MV-4-11 (cell line): ENCODE results near the gene CDT1.
"Not testable (repeated sequence)": the region's sequence is repeated elsewhere in the genome, so short reads cannot be mapped to it uniquely, and the experiment has no call there.

Experiments
- DNase-seq: peaks from one replicate; lab custom pipeline; 2025; lab: John Stamatoyannopoulos, UW

The CDT1 gene

DNA sequence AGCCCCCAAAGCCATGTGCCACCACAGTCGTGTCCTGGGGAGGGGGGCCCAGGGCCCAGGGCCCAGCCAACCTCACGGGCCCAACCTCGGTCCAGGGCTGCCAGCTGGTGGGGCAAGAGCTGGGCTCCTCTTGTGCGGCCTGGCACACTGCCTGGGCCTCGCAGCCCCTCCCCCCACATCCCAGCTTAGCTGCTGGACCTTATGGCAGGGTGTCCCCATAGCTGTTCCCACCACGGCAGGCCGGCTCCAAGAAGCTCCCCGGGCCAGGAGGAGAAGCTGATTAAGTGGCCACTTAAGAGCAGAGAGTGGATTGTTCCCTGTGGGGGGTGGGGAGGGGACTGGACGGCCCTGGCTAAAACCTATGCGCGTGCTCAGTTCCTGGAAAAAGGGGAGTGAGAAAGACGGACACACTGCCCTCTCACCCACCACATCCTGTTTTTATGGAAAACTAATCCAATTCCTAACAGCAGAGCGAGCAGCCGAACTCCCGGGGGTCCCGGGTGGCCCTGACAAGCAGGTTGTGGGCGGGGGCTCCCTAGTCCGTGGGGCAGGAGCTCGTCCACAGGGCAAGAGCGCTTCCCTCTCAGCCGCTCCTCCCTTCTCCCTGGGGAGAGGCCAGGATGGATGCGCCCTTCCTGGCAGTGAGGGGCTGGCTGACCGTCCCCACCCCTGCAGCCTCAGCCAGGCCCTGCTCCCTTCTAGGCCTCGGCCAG, 35.4 kb upstream of the CDT1 start:
- no peak for DNase-seq

DNA sequence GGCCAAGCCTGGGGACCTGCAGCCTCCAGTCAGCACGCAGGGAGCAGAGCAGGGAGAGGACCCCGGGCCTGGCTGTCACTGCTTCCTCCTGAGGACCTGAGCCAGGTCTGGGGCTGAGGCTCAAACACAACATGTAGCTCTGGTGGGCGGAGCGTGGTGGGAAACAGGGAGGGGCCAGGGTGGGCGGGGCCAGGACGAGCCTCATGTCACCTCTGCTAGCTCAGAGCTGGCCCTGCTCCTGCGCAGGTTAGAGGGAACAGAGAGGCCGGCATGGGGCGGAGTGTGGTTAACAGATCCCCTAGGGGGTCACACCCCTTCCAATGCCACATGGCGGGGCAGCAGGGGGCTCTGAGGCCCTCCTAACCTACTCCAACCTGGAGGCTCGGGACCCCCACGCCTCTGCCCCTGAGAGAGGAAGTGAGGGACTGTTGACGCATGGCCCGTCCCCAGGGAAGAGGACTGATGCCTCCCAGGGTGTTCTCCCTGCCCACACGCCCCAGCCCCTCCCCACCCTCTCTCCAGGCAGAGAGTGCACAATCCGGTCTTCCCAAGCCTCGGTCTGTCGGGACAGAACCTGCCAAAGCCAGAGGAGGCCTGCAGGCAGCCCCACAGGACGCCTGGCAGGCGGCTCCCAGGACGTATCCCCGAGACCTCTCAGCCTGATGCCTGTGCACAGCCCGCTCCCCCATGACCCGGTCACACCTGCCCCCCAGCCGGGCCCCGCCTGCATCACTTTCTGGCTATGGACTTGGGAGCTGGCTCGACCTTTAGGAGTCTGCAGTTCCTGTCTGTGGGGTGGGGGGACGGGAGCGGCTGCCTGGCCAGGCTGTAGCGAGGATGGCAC, 33.8 kb upstream of the CDT1 start:
- DNase-seq = peak; percentile 26

DNA sequence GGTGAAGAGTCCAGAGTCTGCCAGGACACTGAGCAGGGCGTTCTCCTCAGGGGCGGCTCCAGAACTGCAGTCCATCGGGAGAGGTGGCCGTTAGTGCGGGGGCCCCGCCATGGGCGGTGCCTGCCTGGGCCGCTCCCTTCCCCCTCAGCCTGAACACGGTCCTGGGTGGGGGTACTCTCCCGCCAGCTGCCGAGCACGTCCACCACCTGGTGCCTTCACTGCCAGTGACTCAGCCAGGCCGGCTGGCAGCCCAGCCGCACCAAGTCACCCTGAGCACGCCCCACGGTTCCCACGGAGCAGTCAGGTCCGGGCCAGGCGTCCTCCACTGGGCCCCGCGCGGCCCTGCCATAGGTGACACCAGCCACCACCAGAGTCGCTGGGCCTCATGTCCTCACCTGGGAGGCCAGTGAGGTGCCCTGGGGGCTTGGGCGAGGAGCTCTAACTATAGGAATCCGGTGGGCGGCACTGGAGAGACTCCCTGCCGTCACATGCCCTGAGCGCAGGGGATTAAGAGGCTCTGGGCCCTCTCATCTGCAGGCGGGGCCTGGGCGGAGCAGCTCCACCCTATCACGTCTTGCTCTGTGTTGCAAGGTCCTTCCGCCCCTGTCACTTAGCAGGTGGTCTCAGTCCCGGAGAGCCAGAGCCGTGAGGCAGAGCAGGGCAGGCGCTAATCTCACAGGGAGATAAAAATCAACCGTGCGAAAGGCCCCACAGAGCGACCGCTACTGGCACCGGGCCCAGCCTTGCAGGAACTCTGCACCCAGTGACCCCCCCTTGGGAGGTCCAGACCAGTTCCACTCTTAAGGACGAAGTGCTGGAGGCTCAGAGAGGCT, 32.9 kb upstream of the CDT1 start:
- DNase-seq = peak; percentile 87

DNA sequence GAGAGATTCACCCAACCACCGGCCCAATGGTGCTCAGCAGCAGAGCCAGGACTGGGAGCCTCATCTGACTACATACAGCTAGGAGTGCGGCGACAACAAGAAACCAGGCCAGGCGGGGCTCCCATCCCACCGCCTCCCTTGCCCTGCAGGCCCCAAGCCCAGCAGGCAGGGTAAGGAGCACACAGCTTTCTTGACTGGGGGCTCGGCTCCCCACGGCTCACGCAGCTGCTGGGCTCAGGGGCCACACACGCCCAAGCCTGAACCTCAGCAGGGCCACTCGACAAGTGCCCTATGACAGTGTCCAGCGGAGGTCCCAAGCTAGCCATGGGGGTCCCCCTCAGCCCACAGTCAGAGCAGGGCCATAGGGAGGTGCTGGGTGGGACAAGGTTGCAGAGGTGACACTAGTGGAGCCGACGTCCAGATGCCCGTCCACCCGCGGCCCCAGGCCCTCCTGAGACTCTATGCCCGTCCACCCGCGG, 32.3 kb upstream of the CDT1 start:
- DNase-seq = no peak

DNA sequence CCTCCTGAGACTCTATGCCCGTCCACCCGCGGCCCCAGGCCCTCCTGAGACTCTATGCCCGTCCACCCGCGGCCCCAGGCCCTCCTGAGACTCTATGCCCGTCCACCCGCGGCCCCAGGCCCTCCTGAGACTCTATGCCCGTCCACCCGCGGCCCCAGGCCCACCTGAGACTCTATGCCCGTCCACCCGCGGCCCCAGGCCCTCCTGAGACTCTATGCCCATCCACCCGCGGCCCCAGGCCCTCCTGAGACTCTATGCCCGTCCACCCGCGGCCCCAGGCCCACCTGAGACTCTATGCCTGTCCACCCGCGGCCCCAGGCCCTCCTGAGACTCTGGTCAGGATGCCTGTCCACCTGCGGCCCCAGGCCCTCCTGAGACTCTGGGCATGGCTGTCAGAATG, 31.8 kb upstream of the CDT1 start:
- DNase-seq = not testable (repeated sequence)

DNA sequence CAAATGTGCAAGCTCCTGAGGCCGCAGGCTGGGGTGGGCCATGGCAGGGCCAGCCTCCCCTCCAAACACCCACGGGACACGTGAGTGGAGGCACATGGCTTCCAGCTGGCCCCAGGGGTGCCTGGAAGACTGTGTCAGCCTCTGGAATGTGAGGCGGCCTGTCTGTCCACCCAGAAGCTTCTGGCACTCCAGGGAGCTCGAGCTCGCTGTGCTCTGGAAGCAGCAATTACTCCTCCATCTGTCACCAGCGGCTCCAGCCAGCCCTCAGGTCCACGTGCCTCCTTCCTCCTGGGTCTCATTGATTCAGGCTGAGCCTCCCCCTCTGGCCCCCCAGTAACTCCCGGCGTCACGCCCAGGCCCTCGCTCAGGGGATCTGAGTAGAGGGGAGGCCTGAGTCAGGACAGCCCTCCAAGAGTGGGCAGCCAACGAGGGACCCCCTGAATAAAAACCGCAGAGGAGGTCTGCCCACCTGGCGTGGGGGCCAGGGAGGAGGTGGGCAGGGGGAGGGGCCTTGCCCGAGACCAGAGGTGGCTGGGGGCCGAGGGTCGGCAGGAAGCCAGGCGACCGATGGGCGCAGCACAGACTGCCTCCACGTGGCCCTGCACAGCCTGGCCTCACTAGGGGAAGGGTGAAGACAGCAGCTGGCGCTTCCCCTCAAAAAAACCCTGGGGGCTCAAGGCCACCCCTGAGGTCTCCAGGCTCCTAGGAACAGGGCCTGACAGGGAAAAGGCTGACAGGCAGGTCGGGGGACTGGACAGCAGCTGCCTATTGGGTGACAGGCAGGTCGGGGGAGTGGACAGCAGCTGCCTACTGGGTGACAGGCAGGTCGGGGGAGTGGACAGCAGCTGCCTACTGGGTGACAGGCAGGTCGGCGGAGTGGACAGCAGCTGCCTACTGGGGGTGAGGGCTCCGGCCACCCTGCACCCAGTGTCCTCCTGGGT, 30.4 kb upstream of the CDT1 start:
- no peak for DNase-seq

DNA sequence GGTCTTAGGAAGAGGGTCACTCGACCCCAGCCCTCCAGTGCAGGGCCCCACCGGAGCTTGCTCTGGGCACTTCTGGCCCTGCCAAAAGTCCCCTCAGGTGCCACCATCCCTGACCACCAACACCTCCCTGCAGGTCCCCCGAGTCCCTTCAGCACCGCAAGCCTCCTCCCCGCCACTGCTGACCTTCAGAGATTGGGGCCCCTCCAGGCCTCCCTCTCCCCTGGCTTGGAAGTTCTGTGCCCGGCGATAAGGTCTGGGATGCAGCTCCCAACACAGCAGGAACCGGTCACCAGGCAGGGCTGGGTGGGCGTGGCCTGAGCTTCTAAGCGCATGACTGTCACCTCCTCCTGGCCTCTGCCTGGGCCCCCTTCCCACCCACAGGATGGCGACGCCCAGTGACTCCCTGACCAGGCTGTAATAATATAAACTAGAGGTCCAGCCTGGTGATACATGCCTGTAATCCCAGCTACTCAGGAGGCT, 29.7 kb upstream of the CDT1 start:
- DNase-seq = peak; percentile 25

DNA sequence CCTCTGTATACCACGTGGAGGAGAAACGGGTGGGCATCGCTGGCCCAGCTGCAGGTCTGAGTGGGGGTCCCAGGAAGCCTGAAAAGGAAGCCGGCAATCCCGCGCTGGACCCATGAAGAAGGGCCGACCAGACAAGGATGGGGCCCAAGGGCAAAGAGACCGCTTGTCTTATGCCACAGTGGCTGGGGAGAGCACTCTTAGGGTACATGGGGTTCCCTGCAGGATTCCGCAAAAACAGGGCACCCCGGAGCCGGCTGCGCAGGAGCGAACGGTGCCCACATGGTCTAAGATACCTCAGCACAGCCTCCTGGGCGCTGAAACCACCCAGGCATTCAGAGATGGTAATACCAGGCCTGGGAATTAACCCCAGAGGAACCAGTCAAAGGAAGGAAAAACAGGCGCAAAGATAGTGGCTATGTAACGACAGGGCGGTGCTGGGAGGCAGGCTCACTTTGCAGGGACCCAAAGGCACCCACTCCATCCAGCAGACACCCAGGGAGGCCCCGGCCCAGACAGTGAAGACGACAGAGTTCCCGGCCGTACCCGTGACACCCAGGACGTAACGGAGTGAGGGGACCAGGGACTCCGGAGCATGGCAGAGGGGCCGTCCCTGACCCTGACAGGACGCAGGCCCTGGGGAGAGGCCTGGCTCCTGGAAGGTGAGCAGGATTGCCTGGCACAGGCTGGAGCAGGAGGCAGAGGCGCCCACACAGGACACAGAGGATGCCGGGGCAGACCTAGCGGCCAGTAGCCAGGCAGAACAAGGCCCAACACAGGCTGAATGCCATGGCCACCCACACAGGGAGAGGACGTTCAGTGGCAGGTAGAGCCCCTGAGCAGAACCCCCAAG, 28.8 kb upstream of the CDT1 start:
- DNase-seq = no peak

DNA sequence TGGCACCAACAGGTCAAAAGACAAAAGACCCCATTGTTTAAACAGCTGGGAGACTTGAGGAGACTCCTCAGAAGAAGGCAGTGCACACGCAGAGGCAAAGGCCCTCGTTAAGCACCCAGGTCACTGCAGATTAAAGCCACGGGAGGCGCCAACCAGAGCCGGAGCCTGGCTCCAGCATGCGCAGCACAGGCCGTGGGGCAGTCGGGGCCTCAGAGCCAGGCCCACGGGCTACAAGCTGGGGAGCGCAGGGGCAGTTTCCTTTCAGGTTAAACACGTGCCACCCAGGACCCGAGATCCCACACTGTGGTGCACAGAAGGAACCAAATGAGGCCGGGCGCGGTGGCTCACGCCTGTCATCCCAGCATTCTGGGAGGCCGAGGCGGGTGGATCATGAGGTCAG, 27.8 kb upstream of the CDT1 start:
- no peak for DNase-seq

DNA sequence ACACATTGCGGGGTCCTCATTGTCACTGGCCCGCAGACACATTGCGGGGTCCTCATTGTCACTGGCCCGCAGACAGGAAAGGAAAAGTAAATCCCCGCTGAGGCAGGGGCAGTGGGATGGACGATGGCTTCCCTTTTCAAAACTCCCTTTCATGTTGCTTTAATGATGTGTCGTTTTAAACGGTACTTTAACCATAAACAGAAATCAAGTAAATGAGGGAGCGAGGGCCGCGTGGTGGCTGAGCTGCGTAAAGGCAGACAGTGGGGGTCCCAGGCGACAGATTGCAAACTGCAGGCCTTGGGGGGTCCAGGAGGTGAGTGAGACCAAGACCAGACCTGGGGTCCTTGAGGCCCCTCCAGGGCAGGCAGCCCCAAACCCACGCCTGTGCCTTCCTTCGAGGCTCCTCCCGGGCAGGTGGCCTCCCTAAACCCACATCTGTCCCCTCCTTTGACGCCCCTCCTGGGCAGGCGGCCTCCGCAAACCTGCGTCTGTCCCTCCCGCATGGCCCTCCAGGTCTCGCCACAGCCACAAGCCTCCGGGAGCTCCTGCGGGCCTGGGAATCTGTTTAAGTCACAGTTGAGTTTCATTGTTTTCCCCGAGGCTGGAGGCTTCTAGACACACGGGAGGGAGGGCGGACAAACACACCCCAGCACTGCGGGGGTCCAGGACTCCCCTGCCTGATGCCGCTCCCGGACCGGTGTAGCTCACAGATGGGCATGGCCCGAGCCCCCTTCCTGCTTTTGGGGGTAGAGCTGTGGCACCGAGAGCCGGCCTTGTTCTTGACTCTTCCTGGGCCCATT, 25.9 kb upstream of the CDT1 start:
- no peak for DNase-seq

DNA sequence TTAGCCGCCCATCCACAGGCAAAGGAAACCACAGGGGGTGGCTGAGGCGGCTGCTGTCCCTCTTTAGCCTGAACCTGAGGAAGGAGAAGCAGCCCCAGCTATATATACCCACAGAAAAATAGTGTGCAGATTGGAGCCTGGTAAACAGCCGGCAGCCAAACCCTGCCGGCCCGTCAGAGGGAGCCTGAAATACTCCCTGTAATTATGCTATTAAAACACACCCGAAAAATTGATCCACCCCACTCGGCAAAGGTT, 25.4 kb upstream of the CDT1 start:
- peak; percentile 23 for DNase-seq

DNA sequence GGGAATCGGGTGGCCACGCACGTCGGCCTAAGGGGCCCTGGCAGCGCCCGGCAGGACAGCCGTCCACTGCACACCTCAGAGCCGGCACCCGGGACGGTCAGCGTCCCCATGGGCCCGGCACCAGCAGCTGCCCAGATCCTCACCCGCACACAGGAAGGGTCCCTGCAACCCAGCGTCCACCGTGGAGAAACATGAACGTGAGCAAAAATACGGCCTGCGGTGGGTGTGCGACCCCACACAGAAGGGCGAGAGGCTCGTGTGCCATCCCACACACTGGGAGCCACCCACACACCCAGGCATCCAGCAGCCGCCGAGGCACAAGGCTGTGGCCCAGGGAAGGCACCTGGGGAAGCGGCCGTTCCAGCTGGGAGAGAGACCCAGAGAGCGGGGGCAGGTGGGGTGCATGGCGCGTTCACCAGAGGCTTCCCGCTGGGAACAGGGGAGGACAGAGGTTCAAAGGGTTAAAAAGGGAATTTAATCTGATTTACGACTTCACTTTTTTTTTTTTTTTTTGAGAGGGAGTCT, 25.0 kb upstream of the CDT1 start:
- DNase-seq = no peak

DNA sequence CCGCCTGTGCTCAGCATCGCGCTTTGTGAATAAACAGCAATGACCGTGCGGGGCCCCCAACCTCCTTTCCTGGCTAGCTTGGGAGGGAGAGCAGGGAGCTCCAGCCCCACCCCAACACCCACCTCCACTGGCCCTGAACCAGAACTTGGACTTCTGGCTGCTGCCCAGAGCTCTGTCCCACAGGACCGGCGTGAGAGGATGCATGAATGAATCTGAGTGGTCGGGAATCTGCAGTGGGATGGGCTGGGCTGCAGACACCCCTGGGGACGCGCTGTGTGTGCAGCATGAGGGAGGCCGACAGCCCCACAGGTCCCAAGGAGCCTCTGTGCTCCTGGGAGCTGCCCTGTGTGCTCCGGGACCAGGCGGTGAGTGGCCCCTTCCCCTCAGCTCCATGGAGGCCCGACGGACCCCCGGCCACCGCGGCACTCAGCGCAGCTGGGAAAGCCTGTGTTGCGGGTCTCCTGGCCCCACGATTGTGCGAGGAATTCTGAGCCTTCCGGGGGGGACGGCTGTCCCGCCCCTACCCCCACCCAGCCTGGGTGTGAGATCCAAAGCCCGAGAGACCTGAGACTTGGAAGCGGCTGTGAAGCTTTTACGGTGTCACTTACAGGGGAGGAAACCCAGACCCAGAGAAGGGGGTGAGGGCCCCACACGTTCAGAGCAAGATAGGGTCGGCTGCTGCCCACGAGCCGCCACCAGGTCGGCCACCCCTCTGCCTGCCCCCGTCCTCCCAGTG, 24.0 kb upstream of the CDT1 start:
- no peak for DNase-seq

DNA sequence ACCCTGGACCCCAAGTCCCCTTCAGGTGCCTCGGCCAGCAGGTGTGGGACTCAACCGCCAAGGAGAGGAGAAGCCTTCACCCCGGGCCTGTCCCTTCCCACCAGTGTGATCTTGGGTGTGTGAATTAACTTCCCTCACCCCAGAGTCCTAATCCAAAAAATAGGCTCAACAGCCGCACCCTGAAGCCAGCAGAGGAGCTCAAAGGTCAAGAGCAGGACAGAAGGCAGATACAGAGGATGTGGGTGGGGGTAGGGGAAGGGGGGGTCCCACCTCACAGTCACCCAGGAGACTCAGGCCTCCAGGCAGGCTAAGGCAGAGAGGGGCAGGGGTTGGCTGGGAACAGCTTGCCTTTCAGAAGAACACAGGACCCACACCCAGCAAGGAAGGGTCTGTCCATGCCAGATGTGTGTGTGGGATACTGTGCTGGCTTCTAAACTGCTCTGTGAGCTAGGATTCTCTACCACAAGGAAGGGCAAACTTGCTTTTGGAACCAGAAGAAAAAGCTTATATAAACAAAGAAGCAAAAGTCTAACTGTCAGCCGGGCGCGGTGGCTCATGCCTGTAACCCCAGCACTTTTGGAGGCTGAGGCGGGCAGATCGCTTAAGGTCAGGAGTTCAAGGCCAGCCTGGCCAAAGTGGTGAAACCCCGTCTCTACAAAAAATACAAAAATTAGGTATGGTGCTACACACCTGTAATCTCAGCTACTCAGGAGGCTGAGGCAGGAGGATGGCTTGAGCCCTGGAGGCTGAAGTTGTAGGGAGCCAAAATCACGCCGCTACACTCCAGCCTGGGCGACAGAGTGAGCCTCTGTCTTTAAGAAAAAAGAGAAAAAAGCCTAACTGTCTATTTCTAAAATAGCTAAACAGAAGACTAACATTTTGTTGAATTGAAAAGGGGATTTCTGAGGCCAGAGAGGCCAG, 23.2 kb upstream of the CDT1 start:
- DNase-seq = no peak

DNA sequence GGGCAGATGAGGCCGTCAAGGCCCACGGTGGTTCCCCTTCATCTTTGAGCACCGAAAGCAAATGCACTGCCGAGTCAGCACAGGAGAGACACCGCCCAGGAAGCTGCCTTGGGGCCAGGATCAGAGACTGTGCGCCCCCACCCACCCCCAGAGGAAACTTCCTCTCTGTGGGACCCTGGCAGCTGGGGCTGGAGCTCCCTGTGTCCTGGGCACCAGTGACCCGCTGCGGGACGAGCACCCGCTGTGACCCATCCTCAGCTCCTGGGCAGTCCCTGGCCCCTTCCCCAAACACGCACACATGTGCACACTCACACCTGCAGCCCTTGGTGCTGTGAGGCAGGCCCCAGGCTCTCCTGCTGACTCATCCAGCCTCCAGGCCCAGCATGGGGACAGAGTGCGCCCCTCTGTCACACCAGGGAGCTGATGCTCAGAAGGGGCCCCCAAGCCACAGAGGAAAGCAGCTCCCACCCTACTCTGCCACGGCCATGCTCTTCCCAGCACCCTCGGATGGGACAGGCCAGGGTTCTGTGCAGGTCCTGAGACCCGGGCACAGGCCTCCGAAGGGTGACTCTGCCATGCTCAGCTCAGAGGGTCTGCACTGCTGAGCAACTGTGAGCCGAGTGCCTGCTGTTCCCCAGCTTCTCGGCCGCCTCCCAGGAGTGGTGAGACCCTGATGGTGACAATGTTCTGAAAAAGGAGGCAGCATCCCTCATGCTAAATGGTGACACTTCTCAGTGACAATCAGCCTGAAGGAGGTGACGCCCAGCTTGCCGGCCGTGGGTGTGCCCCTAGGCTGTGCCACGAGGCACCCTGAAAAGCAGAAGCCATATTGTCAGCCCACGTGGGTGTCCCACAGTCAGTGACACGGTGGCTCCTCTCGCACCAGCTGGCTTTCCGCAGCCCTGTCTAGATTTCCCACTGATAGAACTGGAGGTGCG, 22.2 kb upstream of the CDT1 start:
- DNase-seq = peak; percentile 60
